HG03460 (cell line): ENCODE results near the gene MC5R.
A peak's percentile ranks its signal among the peaks of the same experiment; 100 is the strongest.

Source experiments
- ATAC-seq: cut with Tn5 transposase; IDR thresholded peaks from one replicate; pipeline ENCODE4 v1.9.1; 2021; ENCODE audit not compliant: unreplicated experiment

The MC5R gene

DNA sequence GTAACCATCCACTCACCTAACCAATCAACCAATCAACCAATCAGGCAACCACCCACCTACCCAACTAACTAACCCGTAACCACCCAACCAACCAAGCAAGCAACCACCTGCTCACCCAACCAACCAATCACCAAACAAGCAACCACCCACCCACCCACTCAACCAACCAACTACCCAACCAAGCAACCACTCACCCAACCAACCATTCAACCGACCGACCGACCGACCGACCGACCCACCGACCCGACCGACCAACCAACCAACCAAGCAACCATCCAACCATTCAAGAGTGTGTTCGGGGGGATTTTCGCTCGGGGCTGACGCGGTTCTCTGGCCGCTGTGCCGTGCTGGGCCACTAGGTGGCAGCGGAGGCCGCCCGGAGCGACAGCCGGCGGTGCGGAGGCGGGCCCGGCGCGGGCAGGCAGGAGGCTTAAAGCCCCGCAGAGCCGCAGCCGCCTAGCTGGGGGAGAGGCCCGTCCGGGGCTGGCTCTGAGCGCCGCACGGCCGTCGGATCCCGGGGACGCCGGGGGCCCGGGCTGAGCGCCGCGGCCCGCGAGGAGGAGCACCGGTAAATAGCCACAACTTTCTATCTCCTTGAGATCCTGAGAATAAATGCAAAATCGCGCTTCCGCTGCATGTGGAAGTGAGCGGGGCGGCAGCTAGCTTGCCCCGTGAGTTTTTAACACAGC is at the start of gene MC5R:
Gene MC5R (plus strand): TSS at position 443 of the 689 bp plus-strand sequence. CDS start 1,617 bp downstream, outside the sequence.
- ATAC-seq, result peak; percentile 89

DNA sequence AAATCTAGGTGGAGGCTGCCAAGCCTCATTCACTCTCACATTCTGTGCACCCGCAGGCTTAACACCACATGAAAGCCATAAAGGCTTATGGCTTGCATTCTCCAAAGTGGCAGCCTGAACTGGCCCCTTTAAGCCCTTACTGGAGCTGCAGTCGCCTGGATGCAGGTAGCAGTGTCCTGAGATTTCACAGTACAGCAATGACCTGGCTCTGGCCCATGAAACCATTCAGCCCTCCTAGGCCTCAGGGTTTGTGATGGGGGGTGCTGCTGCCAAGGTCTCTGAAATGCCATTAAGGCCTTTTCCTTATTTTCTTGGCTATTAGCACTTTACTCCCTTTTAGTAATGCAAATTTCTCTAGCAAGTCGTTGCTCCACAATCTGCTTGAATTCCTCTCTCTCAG is 48.9 kb upstream of the MC5R start:
- no peak for ATAC-seq

DNA sequence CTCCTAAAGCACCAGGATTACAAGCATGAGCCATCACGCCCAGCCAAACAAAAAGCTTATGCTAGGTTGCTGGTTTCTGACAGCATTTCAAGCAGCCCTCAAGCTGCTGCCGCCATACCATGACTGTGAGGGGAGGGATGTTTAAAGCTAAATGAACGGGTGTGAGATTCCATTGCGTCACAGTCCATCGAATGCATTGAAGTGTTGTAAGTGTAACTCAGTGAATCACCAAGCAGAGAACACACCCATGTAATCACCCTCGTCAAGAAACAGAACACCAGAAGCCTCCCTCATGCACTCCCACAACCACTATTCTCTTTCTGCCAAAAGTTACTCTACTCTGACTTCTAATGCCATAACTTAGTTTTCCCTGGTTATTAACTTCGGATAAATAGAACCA is 32.8 kb upstream of the MC5R start:
- ATAC-seq, result no peak

DNA sequence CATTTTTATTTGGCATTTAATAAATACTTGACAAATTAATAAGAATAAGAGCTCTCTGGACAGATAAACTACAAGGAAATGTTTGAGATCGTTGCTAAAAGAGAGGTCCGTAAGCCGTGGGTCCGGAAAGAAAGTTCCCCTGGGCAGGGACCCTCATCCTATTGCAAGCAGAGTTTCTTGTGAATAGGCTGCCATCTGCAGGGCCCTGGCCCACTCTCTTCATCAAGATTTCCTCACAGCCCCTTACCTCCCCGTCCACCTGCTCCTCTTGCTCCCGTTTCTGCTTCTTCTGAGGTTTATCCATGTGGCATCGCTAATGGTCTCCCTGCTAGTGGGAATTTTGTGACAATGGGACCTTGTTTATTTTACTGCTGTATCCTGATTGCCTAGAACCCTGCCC is 30.1 kb upstream of the MC5R start:
- ATAC-seq, result no peak

- ATAC-seq, result no peak
These were observed 27.4 kb upstream of the MC5R start for GRCh38 chr18:13796515-13796914.

GRCh38 chr18:13797157-13797611 is 26.8 kb upstream of the MC5R start:
- no peak for ATAC-seq

- ATAC-seq, result no peak
These were observed 24.6 kb upstream of the MC5R start for GRCh38 chr18:13799396-13799795.

DNA sequence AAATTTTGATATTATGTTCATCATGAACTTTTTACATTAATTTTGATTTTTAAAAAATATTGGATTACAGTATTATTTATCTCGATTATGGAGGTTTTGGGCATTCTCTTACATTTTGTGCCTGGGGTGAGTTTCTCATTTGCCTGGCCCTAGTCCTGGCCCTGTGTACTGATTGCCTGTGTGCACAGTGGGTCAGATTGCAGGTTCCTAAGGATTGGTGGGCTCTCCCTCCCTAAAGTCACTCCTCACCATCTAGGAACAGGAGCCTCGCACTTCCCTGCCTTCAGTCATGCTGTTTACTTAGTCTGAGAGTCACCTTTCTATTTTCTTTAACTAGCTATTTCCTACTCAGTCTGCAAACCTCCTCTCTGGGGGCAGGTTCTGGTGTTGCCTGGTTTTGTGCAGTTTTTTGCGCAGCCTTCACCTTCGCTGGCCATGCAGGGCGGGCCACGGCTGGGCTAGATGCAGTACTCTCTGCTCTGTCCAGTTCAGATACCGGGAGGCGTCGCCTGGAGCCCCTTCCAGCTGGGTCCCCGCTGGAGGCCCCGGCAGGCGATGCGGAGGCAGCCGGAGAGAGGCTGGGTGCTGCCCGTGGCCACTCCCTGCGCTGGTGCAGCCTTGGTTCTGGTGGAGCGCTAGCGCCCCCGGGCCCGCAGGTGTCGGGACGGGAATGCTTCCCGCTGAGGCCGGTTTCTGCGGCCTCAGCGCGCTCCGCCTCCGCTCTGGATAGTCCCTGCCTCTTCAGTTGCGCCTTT is 23.3 kb upstream of the MC5R start:
- ATAC-seq, result no peak

DNA sequence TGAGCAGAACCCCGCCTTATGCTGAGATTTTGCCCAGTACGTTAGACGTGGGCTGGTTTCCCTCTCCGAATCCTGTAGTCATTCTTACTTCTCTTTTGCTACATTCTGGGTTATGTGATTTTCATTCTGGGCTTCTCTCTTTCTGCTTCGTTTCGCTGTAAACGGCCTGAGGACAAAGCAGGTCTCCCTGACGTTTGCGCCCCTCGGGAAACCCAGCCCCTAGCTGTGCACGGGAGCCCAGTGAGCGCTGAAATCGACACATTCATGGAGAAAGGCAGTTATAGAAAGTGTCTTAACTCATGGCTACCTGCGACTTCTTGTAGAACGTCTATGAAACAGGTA is 22.7 kb upstream of the MC5R start:
- ATAC-seq, result no peak

- no peak for ATAC-seq
These were observed 19.6 kb upstream of the MC5R start for GRCh38 chr18:13804305-13804704.

GRCh38 chr18:13808294-13809042 is 15.5 kb upstream of the MC5R start:
- ATAC-seq, result no peak

GRCh38 chr18:13809043-13809430 is 14.9 kb upstream of the MC5R start:
- no peak for ATAC-seq

- no peak for ATAC-seq
These were observed 14.3 kb upstream of the MC5R start for GRCh38 chr18:13809531-13810255.

DNA sequence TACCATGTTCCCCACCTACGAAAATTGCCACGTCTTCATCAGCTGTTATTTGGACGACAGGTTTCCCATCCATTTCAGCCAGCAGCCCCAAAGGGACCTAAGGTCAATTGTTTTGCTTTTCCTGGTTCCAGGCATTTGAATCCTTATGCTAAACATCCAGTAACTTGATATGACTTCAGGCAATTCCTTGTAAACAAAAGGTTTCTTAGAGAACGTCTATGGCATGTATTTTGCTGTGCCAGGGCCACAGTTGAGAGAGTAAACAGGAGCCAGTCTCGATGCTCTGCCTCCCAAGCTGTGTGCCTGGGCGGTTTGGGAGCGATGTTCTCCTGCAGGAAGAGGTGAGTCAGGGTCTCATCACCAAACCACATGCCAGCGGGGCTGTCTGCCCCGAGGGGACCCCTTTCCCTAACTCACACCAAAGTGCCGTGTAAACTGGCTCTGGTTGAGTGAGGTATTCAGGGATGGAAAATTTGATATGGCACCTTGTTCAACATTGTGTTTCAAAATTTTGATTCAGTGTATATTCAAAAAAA is 12.9 kb upstream of the MC5R start:
- no peak for ATAC-seq

GRCh38 chr18:13811993-13812392 is 12.0 kb upstream of the MC5R start:
- ATAC-seq, result no peak

DNA sequence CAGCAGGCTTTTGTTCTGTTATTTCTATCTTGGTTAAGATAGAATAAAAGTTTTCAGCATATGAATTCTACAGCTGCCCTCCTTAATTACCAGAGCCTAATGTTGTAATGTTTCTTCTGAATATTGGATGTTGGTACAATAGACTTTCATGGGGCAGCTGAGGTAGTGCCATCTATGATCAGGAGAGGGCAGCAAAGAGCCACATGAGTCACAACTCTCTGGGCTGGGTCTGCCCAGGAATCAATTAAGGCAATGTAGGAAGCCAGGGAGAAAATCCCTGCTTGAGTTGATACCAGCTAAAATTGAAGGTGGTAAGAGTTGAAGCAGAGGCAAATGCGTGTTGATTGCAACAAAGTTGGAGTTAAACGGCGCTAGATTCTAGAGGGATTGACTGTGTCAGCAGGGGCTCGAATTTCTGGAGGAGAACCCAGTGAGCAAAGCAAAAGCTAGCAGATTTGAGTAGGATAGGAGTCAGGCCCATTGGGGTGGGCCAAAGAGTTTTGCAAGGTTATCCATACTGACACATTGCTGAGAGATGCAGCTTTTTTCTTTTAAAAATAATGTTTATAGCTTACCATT is 10.6 kb upstream of the MC5R start:
- ATAC-seq, result peak; percentile 73

- ATAC-seq, result no peak
These were observed 2.3 kb downstream of the MC5R start for GRCh38 chr18:13826209-13826608.

DNA sequence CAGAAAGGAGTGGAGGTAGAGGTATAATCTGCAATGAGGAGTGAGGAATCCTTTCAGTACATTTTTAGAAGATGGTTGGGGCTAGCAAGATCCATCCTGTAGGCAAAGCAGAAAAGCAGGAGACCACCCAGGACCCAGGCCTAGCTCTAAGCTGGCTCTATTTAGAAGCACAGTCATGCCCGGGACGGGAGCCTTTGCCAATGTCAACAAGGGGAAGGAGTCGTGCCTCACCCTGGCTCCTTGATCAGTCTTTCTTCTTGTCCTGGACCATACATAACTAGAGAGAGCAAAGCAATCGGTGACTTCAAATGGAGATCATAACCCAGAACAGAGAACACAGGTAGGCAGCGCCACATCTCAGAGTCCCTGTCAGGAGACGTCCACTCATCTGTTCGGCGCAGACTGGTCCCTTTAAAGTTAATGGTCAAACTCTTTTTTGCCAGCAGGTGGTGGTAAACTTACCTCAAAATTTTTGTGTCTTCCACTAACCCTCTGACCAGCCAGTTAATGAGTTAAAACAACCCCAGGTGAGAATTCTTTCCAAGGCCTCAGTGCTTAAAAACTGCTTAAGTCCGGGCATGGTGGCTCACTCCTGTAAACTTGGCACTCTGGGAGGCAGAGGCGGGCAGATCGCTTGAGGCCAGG is 8.0 kb downstream of the MC5R start:
- no peak for ATAC-seq

DNA sequence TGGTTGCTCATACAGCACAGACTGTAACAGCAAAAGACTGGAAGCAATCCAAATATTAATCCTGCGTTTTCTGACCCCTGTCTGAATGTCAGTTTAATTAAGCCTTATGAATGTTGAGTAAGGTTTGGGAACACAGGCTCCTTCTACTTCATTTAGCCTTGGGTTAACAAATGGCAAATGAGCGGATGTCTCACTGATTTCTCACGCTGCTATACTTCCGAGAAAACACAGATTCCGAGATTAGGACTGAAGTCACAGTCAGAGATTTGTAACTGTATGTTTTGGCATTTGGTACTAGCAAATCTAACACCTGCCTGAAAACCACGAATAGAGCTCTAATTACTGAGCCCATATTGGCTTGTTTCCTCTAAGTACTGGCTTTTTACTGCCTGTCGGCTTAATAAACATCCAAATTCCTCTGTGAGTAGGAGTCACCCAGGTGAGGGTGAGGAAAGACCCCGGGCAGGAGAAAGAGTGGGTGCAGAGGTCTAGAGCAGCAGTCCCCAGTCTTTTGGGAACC is 10.6 kb downstream of the MC5R start:
- no peak for ATAC-seq

DNA sequence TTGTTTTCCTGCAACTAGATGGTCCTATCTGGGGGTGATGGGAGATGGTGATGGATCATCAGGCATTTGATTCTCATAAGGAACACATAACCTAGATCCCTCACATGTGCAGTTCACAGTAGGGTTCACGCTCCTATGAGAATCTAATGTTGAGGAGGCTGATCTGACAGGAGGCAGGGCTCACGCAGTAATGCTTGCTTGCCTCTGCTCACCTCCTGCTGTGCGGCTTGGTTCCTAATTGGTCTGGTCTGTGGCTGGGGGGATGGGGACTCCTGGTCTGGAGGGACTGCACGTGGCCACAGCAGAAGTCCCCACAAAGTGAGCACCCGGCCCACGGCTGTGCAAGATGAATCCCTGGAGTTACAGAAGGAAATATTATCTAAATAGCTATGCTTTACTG is 11.3 kb downstream of the MC5R start:
- no peak for ATAC-seq
